IPS-11a (cell line): ENCODE measurements around the gene CHKA.

Experiments used
- H3K4me3 ChIP-seq: one replicate; pipeline ENCODE4 v1.5.1; 2013; ENCODE audit warnings: low read depth, low read length, control low read depth

CHKA gene

GRCh38 chr11:68143310-68143689, 22.1 kb upstream of the CHKA start:
- H3K4me3 ChIP-seq = no peak overlapping the region

GRCh38 chr11:68142441-68143309, 21.5 kb upstream of the CHKA start:
- no peak overlapping the region for H3K4me3 ChIP-seq

DNA sequence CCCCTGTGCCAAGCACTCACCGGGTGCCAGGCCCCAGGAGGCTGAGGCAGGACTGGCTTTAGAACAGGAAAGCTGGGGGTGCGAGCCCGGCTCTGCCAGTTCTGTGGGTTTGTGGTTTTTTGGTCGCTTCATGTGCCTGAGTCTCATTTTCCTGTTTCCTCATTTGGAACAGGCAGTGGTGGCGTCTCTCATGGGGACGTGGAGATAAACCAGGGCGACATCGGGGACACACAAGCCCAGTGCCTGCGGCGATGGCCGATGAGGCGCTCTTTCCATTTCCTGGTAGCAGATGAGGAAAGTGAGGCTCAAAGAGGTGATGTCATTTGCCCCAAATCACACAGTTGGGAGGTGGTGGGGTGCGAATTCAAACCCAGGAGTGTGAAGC, 20.8 kb upstream of the CHKA start:
- H3K4me3 ChIP-seq = no peak overlapping the region

- H3K4me3 ChIP-seq = no peak overlapping the region
Measured at GRCh38 chr11:68141246-68142027, 20.2 kb upstream of the CHKA start.

DNA sequence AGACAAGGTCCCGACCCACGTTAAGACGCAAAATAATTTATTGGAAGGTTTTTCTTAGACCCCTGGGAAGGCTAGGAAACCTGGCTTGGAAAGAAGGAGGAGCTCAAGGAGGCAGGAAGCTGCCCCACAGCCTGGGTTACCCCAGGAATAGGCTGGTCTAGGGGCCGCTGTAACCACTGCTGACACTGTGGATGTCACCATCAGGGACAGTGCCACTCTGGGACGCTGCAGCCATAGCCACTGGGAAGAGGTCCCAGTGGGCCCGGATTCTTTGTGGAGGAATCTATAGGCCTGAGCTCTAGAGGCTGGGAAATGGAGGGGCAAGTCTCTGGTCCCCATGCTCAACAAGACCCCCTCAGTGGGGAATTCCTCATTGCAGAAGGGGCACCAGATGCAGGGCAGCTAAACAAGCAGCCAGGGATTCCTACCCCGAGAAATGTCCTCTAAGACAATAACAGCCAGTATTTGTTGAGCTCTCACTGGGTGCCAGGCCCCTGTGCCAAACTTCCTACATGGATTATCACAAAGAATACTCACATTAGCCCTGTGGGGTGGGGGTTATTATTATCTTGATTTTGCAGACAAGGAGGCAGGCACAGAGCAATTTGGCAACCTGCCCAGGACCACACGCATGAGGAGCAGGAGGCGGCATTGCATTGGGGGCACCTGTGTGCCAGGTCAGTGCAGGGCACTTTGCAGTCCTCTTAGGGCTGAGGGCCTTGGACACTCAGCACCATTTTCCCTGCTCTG, 19.5 kb upstream of the CHKA start:
- no peak overlapping the region for H3K4me3 ChIP-seq

DNA sequence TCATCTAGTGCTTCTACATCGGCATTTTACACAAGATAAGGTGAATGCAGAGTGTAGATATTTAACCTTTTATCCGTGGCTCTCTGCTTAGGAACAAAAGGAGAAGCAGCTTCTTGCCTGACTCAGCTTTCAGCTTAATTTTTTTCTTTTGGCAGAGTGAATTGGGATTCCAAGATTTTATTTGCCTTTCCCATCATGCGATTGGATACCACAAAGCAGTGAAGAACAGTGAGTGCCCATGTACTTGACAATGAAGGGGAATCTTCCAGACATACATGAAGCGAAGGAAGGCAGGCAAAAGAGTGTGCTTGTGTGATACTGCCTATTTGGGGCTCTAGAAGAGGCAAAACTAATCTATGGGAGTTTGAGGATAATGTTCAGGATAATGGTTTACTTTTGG, 17.0 kb upstream of the CHKA start:
- no peak overlapping the region for H3K4me3 ChIP-seq

DNA sequence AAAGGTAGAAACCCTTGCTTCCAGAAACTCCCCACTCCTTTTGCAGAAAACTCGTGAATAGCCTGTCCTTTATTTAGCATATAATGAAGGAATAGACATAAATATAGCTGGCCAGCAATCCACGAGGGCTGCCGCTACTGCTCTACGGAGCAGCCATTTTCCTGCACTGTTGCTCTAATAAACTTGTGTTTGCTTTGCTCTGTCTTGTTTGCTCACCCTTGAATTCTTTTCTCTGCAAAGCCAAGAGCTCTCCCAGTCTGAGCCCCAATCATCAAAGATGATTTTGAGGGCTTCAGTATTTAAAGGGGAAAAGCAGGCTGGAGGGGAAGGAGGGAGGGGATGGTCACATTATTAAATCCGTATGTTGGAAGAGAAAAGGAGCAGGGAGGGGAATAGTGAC, 16.6 kb upstream of the CHKA start:
- H3K4me3 ChIP-seq = no peak overlapping the region

DNA sequence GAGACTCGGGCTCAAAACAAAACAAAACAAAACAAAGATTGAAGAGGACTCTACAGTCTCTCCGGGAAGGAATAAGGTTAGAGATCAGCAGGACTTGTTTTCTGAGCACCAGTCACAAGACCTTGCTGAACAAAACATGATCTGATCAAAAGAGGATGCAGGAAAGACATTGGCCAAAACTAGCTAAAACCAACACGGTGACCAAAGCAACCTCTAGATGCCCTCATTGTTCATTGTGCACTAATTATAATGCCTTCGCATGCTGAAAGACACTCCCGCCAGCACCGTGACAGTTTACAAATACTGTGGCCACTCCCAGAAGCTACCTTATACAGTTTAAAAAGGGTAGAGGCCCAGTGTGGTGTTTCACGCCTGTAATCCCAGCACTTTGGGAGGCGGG, 15.7 kb upstream of the CHKA start:
- H3K4me3 ChIP-seq = no peak overlapping the region

- no peak overlapping the region for H3K4me3 ChIP-seq
Measured at GRCh38 chr11:68135161-68135560, 14.0 kb upstream of the CHKA start.

GRCh38 chr11:68133761-68134160, 12.6 kb upstream of the CHKA start:
- no peak overlapping the region for H3K4me3 ChIP-seq

DNA sequence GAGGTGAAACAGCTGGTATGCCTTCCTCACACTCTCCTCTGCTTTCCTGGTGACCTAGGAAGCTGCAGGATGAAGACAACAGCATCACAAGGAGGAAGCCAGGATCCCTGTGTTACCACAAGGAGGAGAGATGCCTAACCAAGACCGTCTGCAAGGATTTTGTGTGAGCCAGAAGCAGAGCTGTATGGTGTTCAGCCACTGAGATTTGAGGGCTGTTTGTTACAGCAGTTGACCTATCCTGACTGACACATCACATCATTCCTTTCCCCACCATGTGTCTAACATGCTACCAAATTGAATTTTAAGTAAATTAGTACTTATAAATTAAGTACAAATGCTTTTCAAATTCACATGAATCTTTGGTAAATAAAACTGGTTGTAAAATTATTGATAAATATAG, 8.9 kb upstream of the CHKA start:
- H3K4me3 ChIP-seq = no peak overlapping the region

- H3K4me3 ChIP-seq = no peak overlapping the region
Measured at GRCh38 chr11:68128682-68129327, 7.6 kb upstream of the CHKA start.

- no peak overlapping the region for H3K4me3 ChIP-seq
Measured at GRCh38 chr11:68127714-68128681, 6.8 kb upstream of the CHKA start.

- no peak overlapping the region for H3K4me3 ChIP-seq
Measured at GRCh38 chr11:68125164-68125563, 4.0 kb upstream of the CHKA start.

- H3K4me3 ChIP-seq = no peak overlapping the region
Measured at GRCh38 chr11:68122936-68123539, 1.9 kb upstream of the CHKA start.

DNA sequence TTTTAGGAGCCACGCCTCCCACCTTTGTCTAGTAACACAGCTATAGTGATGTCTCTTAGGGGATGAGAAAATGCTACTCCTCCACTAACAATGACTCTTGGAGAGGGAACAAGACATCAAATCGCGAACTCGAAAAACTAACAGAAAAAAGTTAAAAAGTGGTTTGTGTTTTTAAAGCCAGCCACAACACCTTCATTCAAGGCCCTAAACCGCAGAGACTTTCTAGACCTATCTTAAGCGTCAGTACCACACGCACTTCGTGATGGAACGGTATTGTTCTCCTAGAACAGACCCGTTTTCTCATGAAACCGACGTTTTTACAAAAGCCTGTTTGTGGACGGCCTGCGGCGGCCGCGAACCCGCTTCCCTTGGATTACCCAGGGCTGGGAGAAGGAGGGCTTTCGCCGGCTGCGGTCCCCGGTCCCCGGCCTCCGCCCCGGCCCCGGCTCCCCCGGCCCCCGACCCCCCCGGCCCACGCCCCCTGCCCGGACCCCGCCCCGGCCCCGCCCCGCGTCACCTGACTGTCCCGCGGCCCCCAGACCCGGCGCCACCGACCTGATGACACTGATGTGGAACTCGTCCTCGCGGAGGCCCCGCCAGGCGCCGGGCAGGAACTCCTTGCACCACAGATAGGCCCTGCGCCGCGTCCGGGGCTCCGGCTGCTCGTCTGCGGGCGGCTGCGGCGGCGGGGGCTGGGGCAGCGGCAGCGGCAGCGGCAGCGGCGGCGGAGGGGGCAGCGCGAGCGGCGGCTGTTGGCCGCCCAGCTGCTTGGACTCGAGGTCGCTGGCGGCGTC, 718 bp downstream of the CHKA start:
- peak overlapping the region; percentile 95 for H3K4me3 ChIP-seq

GRCh38 chr11:68118706-68119448, 2.3 kb downstream of the CHKA start:
- no peak overlapping the region for H3K4me3 ChIP-seq

DNA sequence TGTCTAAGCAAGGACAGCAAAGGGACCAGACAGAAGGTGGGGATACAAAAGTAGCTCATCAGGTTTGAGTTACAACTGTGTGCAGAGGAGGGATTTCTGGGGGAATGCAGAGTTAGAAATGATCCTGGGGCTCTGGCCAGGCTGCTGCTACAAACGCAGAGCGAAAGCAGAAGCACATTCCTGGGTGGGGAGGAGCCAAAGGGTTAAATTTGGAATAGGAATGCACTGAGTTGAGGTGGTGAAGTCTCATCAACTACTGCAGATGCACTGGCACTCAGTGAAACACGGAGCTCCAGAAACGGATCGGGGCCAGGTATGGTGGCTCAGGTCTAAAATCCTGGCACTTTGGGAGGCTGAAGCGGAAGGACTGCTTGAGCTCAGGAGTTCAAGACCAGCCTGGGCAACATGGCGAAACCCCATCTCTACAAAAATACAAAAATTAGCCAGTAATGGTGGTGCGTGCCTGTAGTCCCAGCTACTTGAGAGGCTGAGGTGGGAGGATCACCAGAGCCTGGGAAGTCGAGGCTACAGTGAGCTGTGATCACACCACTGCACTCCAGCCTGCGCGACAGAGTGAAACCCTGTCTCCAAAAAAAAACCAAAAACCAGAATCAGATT, 3.2 kb downstream of the CHKA start:
- no peak overlapping the region for H3K4me3 ChIP-seq
